GM12891 (cell line): ENCODE data around the gene BNIP3.

Experiments
- POLR2A ChIP-seq: IDR thresholded peaks from 2 replicates; pipeline ENCODE4 v1.6.1; 2011; ENCODE audit warnings: low read depth, low read length, control low read depth
- POLR2AphosphoS5 ChIP-seq: IDR thresholded peaks from 2 replicates; pipeline ENCODE4 v1.6.1; 2011; ENCODE audit warnings: low read depth, low read length, control low read depth
- TAF1 ChIP-seq: IDR thresholded peaks from 2 replicates; pipeline ENCODE4 v1.6.1; 2011; ENCODE audit warnings: low read depth, low read length, control low read depth

- TF ChIP-seq POLR2A (no peak; the same call in 1 of the 2 replicates), TAF1 (no peak), POLR2AphosphoS5 (no peak)
These were observed at the start of gene BNIP3 for GRCh38 chr10:131981429-131982184.
